Nephron progenitor cell (in vitro differentiated cells): Measurements from ENCODE around the gene KLB.

ENCODE experiments used
- DNase-seq: peaks from one replicate; pipeline ENCODE4 v3.0.0; 2021
- H3K27ac Mint-ChIP-seq: 2 replicates; pipeline ENCODE4 v1.8.0; 2021; ENCODE audit warnings: mild to moderate bottlenecking, moderate library complexity, mixed read lengths
- H3K27me3 Mint-ChIP-seq: 2 replicates; pipeline ENCODE4 v1.8.0; 2021; ENCODE audit warnings: mild to moderate bottlenecking, low read depth, mixed read lengths; ENCODE audit not compliant: poor library complexity
- H3K36me3 Mint-ChIP-seq: 2 replicates; pipeline ENCODE4 v1.8.0; 2021; ENCODE audit warnings: low read depth, mixed read lengths
- H3K4me1 Mint-ChIP-seq: 2 replicates; pipeline ENCODE4 v1.8.0; 2021; ENCODE audit warnings: mixed read lengths
- H3K4me3 Mint-ChIP-seq: 2 replicates; pipeline ENCODE4 v1.8.0; 2021; ENCODE audit warnings: mild to moderate bottlenecking, moderate library complexity, mixed read lengths
- H3K9me3 Mint-ChIP-seq: 2 replicates; pipeline ENCODE4 v1.8.0; 2021; ENCODE audit warnings: mild to moderate bottlenecking, moderate library complexity, mixed read lengths
- TF ChIP-seq, protein P1 (sequence below): fragments of 200-600 bp; sonication (generic); IDR thresholded peaks from 2 replicates; pipeline ENCODE4 v1.5.0; 2021; ENCODE audit warnings: antibody characterized with exemption

The KLB gene

DNA sequence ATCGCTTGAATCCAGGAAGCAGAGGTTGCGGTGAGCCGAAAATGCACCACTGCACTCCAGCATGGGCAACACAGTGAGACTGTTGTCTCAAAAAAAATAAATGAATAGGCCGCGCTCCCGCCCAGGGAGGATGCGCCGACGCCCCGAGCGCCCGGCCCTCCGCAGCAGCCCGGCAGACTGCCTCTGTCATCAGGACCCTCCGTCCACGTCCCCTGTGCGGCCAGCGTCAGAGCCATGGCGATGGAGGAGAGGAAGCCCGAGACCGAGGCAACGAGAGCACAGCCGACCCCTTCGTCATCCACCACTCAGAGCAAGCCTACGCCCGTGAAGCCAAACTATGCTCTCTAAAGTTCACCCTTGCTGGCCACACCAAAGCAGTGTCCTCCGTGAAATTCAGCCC, 73.5 kb downstream of the KLB start:
- no peak overlapping the region for H3K27ac Mint-ChIP-seq

DNA sequence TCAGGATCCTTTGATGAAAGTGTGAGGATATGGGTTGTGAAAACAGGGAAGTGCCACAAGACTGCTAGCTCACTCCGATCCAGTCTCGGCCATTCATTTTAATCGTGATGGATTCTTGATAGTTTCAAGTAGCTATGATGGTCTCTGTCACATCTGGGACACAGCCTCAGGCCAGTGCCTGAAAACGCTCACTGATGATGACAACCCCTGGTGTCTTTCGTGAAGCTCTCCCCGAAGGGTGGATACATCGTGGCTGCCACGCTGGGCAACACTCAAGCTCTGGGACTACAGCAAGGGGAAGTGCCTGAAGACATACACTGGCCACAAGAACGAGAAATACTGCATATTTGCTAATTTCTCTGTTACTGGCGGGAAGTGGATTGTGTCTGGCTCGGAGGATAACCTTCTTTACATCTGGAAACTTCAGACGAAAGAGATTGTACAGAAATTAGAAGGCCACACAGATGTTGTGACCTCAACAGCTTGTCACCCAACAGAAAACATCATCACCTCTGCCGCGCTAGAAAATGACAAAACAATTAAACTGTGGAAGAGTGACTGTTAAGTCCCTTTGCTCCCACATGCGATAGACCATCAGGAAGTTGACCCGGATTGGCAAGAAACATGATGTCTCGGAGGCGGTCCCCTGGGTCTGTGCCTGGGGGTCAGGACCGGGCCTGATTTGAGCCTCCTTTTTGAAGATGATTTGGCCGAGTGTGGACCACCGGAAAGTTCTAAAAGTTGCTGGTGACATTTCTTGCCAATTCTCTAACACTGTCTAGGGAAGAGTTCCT, 74.4 kb downstream of the KLB start:
- Mint-ChIP-seq H3K4me3 (no peak overlapping the region), H3K4me1 (no peaks in the 10 kb centered on the region), H3K9me3 (peaks cover 17% of the 10 kb centered on the region), H3K36me3 (peaks cover 14% of the 10 kb centered on the region), H3K27ac (no peak overlapping the region), H3K27me3 (no peaks in the 10 kb centered on the region)
- DNase-seq: no peak
- TF ChIP-seq, protein P1, sequence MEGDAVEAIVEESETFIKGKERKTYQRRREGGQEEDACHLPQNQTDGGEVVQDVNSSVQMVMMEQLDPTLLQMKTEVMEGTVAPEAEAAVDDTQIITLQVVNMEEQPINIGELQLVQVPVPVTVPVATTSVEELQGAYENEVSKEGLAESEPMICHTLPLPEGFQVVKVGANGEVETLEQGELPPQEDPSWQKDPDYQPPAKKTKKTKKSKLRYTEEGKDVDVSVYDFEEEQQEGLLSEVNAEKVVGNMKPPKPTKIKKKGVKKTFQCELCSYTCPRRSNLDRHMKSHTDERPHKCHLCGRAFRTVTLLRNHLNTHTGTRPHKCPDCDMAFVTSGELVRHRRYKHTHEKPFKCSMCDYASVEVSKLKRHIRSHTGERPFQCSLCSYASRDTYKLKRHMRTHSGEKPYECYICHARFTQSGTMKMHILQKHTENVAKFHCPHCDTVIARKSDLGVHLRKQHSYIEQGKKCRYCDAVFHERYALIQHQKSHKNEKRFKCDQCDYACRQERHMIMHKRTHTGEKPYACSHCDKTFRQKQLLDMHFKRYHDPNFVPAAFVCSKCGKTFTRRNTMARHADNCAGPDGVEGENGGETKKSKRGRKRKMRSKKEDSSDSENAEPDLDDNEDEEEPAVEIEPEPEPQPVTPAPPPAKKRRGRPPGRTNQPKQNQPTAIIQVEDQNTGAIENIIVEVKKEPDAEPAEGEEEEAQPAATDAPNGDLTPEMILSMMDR: no peak

More for the DNA sequence above, 73.5 kb downstream of the KLB start:
- no peak overlapping the region for H3K4me3 Mint-ChIP-seq
- peaks cover 17% of the 10 kb centered on the region for H3K36me3 Mint-ChIP-seq
- H3K4me1 Mint-ChIP-seq: no peaks in the 10 kb centered on the region
- DNase-seq: no peak
- peaks cover 17% of the 10 kb centered on the region for H3K9me3 Mint-ChIP-seq
- H3K27me3 Mint-ChIP-seq: no peaks in the 10 kb centered on the region
- TF ChIP-seq, protein P1: no peak

DNA sequence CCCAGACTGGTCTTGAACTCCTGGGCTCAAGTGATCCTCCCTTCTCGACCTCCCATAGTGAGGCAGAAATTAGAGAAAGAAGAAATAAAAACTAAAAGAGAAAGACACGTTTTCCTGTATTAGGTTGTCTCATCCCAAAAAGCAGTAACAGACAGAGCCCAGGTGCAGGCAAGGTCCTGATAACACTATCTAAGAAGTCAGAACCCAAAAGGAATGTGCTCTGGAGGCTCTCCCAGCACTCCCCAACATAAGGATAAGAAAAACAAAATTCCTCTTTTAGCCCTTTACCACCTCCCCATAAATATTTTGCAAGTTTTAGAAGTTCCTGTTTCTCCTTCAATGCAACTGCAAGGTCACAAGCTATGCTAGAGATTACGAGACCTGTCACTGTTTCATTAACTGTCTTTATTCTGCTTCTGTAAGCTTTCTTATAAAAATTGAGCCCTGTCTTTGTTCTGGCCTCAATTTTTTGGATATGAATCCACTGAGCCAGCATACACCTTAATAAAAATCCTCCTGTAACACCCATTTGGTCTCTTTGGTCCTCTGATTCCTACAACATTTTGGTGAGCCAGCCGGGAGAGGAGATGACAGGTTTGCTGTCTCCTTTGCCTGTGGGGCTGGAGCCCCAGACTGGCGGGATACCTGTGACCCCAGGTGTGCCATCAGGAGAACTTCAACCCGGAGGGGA, 78.0 kb downstream of the KLB start:
- peaks cover 17% of the 10 kb centered on the region for H3K9me3 Mint-ChIP-seq

DNA sequence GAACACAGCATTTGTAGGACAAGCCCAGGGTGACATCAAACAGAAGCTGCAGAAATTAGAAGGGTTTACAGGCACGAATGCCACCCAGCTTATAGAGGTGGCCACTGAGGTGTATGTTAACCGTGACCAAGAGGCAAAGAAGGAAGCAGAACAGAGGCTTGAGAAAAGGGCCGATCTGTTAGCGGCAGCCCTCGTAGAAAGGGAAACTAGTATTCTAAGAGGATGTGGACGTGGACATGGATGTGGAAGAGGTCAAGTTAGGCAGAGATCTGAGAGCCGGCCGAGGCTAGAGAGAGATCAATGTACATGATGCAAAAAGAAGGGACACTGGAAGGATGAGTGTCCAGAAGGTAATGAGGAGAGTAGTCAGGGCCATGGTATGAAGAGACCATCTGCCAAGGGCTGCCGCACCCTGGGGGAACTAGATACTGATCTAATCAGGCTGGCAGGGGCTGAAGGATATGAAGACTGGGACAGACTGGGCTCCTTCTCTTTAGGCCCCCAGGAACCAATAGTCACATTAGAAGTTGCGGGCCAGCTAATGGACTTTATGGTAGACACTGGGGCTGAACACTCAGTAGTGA, 79.6 kb downstream of the KLB start:
- Mint-ChIP-seq H3K36me3 (peaks cover 3% of the 10 kb centered on the region), H3K27me3 (no peaks in the 10 kb centered on the region), H3K27ac (no peak overlapping the region), H3K4me1 (no peaks in the 10 kb centered on the region), H3K9me3 (peaks cover 17% of the 10 kb centered on the region), H3K4me3 (no peak overlapping the region)
- TF ChIP-seq, protein P1: no peak
- no peak for DNase-seq

More for the DNA sequence above, 78.0 kb downstream of the KLB start:
- DNase-seq: no peak
- Mint-ChIP-seq H3K4me1 (no peaks in the 10 kb centered on the region), H3K27ac (no peak overlapping the region), H3K4me3 (no peak overlapping the region), H3K27me3 (no peaks in the 10 kb centered on the region), H3K36me3 (peaks cover 3% of the 10 kb centered on the region)
- TF ChIP-seq, protein P1: no peak

DNA sequence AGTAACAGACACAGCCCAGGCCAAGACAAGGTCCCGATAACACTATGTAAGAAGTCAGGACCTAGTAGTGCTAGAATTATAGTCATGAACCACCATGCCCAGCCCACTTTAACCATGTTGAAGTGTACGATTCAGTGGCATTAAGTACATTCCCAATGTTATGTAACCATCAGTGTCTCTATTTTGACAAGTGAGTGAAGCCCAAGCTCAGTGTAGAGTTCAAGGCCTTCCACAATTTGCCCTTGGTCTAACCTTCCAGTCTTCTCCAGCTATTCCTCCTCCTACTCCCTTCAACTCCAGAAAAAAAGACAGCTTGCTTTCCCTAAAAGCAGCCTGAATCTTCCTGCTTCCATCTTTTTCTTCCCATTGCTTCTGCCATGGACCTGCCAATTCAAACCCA, 83.6 kb downstream of the KLB start:
- Mint-ChIP-seq H3K27ac (no peak overlapping the region), H3K36me3 (no peaks in the 10 kb centered on the region), H3K27me3 (peaks cover 6% of the 10 kb centered on the region)

More for the DNA sequence above, 83.6 kb downstream of the KLB start:
- no peak for DNase-seq
- TF ChIP-seq, protein P1: no peak
- Mint-ChIP-seq H3K9me3 (no peaks in the 10 kb centered on the region), H3K4me3 (no peak overlapping the region), H3K4me1 (no peaks in the 10 kb centered on the region)
